Umbilical cord (tissue), 2 donors: ENCODE data around the gene EEF1AKMT4. TPM values are rescaled to one million over a fixed set of nuclear protein-coding genes. Genes with fewer than 3 reads are reported as not detected.
A peak's percentile ranks its signal among the peaks of the same experiment; 100 is the strongest.
"Not testable (repeated sequence)": the region's sequence is repeated elsewhere in the genome, so short reads cannot be mapped to it uniquely, and the experiment has no call there.

ENCODE experiments used
- DNase-seq: peaks from one replicate; pipeline ENCODE4 v3.0.0-alpha.2; 2015; ENCODE audit warnings: low spot score
- total RNA-seq: library from RNA; depleted of rRNA; stranded (reverse); fragments of >200 nt; gene quantifications from one replicate; pipeline ENCODE4 v1.2.3, GENCODE V29; 2014; ENCODE audit warnings: low replicate concordance; ENCODE audit not compliant: insufficient read depth

EEF1AKMT4 gene
- total RNA-seq, 1 donor from 2014 or later: not detected

GRCh38 chr3:184259878-184260723 lies 10.6 kb downstream of the EEF1AKMT4 start:
- peak; percentile 12 for DNase-seq

- no peak for DNase-seq
Measured at GRCh38 chr3:184260724-184261269, 11.3 kb downstream of the EEF1AKMT4 start.

- peak; percentile 10 for DNase-seq
Measured at GRCh38 chr3:184261270-184261853, 11.9 kb downstream of the EEF1AKMT4 start, which contains the start of gene CAMK2N2. Gene CAMK2N2 (minus strand): TSS chr3:184261553. CDS start chr3:184261285, 268 bp downstream.

- no peak for DNase-seq
Measured at GRCh38 chr3:184261854-184262763, 12.6 kb downstream of the EEF1AKMT4 start.

GRCh38 chr3:184262764-184263179 lies 13.3 kb downstream of the EEF1AKMT4 start:
- DNase-seq: no peak

GRCh38 chr3:184267249-184267648 lies 17.8 kb downstream of the EEF1AKMT4 start:
- not testable (repeated sequence) for DNase-seq

GRCh38 chr3:184272269-184272668 lies 22.8 kb downstream of the EEF1AKMT4 start:
- DNase-seq: no peak

- DNase-seq: no peak
Measured at GRCh38 chr3:184275381-184275701, 25.9 kb downstream of the EEF1AKMT4 start.

DNA sequence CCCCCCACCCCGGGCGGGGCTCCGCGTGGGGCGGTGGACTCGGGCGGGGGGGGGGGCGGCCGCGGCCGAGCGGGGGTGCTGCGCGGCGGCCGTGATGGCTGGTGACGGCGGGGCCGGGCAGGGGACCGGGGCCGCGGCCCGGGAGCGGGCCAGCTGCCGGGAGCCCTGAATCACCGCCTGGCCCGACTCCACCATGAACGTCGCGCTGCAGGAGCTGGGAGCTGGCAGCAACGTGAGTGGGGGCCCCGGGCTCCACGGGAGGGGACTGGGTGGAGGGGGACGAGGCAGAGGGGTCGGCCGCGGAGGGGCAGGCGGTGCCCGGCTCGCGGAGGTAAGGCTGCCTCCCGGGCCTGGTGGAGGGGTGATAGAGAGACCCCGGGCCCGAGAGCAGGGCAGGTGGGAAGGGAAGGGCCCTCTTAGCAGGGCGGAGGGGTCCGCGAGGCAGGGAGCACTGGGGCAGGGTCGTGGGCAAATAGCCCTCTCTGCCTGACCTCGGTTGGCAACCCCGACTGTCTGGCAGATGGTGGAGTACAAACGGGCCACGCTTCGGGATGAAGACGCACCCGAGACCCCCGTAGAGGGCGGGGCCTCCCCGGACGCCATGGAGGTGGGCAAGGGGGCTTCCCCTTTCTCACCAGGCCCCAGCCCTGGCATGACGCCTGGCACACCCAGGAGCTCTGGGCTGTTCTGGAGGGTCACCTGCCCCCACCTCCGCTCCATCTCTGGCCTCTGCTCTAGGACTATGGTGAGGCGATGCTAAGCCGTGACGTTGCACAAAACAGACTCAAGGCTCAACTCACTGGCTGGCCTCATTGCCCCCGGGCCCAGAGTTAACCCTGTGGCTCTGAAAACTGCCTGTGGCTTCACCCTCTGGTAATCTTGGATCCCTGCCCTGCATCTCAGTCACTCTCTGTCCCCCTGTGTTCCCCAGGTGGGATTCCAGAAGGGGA lies 26.8 kb downstream of the EEF1AKMT4 start, which contains the start of gene ECE2:
TSS of gene ECE2 (plus strand) at position 62 of the 950 bp plus-strand sequence. CDS start at position 194, 132 bp downstream.
- DNase-seq: no peak

DNA sequence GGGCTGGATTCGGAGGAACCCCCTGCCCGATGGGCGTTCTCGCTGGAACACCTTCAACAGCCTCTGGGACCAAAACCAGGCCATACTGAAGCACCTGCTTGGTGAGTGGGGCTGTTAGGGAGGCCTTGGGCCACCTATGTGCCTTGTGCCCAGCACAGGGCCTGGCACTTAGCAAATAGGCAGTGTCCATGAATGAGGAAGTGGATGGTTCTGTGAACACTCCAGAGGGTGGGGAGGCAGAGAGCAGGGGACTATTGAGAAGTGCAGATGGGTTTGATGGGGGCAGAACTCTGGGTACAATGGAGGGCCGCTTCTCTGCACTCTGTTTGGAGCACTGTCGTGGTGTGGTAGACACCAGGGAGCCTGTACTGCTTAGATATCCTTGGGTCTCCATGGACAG lies 27.9 kb downstream of the EEF1AKMT4 start:
- no peak for DNase-seq

GRCh38 chr3:184282941-184283340 lies 33.5 kb downstream of the EEF1AKMT4 start:
- no peak for DNase-seq

DNA sequence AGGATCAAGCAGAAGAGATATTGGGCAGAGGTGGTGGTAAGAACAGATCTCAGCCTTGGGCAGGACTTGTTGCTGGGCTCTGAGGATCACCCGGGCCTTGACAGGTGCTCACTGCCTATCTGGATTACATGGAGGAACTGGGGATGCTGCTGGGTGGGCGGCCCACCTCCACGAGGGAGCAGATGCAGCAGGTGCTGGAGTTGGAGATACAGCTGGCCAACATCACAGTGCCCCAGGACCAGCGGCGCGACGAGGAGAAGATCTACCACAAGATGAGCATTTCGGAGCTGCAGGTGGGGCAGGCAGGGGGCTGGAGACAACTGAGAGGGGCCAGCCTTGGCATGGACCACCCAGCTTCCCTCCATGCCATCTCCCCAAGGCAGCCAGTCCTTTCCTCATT lies 34.2 kb downstream of the EEF1AKMT4 start:
- no peak for DNase-seq

- DNase-seq: peak; percentile 65
Measured at GRCh38 chr3:184284696-184285095, 35.2 kb downstream of the EEF1AKMT4 start.

DNA sequence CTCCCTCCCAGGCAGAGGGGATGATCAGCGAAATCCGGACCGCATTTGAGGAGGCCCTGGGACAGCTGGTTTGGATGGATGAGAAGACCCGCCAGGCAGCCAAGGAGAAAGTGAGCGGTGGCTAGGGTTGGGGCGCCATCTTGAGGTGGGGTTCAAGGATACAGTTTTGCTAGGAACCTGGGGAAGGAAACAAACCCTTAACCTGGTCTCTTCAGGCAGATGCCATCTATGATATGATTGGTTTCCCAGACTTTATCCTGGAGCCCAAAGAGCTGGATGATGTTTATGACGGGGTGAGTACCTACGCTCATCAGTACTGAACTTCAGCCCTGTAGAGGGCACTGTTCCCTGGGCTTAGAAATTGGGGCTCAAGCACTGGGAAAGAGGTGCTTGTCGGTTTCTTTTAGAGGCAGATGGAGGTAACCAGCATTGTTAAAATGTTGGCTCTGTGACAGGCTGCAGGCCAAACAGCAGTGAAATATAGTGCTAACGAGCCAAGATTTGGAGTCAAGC lies 40.0 kb downstream of the EEF1AKMT4 start:
- DNase-seq: no peak

GRCh38 chr3:184290331-184290730 lies 40.9 kb downstream of the EEF1AKMT4 start:
- DNase-seq: no peak

DNA sequence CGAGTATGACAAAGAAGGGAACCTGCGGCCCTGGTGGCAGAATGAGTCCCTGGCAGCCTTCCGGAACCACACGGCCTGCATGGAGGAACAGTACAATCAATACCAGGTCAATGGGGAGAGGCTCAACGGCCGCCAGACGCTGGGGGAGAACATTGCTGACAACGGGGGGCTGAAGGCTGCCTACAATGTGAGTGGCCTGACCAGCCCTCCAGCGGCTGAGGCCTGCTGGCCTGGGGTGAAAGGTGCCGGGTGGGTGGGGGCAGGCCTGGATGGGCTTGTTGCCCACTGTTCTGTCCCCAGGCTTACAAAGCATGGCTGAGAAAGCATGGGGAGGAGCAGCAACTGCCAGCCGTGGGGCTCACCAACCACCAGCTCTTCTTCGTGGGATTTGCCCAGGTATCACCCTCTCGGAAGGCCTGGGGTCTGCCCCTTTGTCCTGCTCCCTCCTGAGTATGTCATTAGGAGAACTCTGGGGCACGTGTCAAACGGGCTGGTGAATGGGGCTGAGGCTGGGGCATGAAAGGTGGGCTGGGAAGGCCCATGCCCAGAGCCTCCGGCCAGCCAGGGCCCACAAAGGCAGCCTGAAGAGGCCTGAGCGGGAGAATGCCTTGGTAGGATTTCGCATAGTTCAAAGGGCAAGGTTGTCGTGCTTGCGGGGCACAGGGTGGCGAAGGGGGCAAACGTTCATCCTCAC lies 41.7 kb downstream of the EEF1AKMT4 start:
- DNase-seq: no peak

- no peak for DNase-seq
Measured at GRCh38 chr3:184291738-184292445, 42.4 kb downstream of the EEF1AKMT4 start.

GRCh38 chr3:184295771-184296170 lies 46.3 kb downstream of the EEF1AKMT4 start:
- no peak for DNase-seq

DNA sequence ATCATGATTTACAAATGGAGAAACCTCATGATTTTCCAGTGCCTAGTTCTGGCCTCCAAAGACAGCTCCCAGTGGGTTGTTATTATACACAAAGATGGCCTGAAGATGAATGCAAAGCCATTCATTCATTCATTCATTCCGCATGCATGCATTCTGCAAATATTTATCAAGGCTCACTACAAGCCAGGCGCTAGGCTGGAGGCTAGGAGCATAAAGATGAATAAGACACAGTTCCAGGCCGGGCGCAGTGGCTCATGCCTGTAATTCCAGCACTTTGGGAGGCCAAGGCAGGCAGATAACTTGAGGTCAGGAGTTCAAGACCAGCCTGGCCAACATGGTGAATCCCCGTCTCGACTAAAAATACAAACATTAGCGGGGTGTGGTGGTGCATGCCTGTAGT lies 47.1 kb downstream of the EEF1AKMT4 start:
- no peak for DNase-seq
